PC-9 (cell line): ENCODE data around the gene NUP50. TPM values are rescaled to one million over a fixed set of nuclear protein-coding genes. Genes with fewer than 3 reads are reported as not detected.

Experiments used
- BruUV-seq: library from RNA; stranded (reverse); fragments of 400-500 nt; replicated peaks from 2 replicates; lab custom pipeline; 2021; lab: Mats Ljungman, UMichigan
- CTCF ChIA-PET: fragments of 300-600 bp; sonication (Branson Sonifier 250); formaldehyde crosslinking; loops from one replicate; lab custom pipeline; 2022; ENCODE audit warnings: antibody characterized with exemption; lab: Charles Lee
- POLR2A ChIA-PET: fragments of 300-600 bp; sonication (Branson Sonifier 250); formaldehyde crosslinking; loops from one replicate; lab custom pipeline; 2022; ENCODE audit warnings: antibody characterized with exemption; ENCODE audit not compliant: unreplicated experiment; lab: Charles Lee
- DNase-seq, 2 experiments: peaks; one replicate each; pipeline versions ENCODE4 v3.0.0 to v3.0.0-alpha.2; 2015 to 2022; ENCODE audit warnings: mixed read lengths in 1 of 2
- H2AFZ ChIP-seq: fragments of 200-600 bp; sonication (generic); 2 replicates; pipeline ENCODE4 v1.8.1; 2017; ENCODE audit warnings: antibody characterized with exemption
- H3F3A ChIP-seq: fragments of 200-600 bp; sonication (generic); 2 replicates; pipeline ENCODE4 v1.8.1; 2017; ENCODE audit warnings: antibody characterized with exemption, mild to moderate bottlenecking, low read depth; ENCODE audit not compliant: insufficient read depth
- H3K27ac ChIP-seq: fragments of 200-600 bp; sonication (generic); 2 replicates; pipeline ENCODE4 v1.6.1; 2016; ENCODE audit warnings: mixed run types
- H3K27me3 ChIP-seq: fragments of 200-600 bp; sonication (generic); 2 replicates; pipeline ENCODE4 v1.6.1; 2016; ENCODE audit warnings: low read depth, mixed run types; ENCODE audit not compliant: insufficient read depth
- H3K36me3 ChIP-seq: fragments of 200-600 bp; sonication (generic); 2 replicates; pipeline ENCODE4 v1.6.1; 2016; ENCODE audit warnings: low read depth, mixed run types
- H3K4me1 ChIP-seq: fragments of 200-600 bp; sonication (generic); replicated peaks from 2 replicates; pipeline ENCODE4 v1.6.1; 2016; ENCODE audit warnings: mixed run types; ENCODE audit not compliant: insufficient read depth
- H3K4me2 ChIP-seq: fragments of 200-600 bp; sonication (generic); 2 replicates; pipeline ENCODE4 v1.6.1; 2017; ENCODE audit warnings: mixed run types
- H3K4me3 ChIP-seq: fragments of 200-600 bp; sonication (generic); 2 replicates; pipeline ENCODE4 v1.6.1; 2016; ENCODE audit warnings: mixed run types
- H3K79me2 ChIP-seq: fragments of 200-600 bp; sonication (generic); 2 replicates; pipeline ENCODE4 v1.6.1; 2017; ENCODE audit warnings: low read depth, mixed run types
- H3K9me2 ChIP-seq: fragments of 200-600 bp; sonication (generic); 2 replicates; pipeline ENCODE4 v1.8.1; 2017; ENCODE audit warnings: mild to moderate bottlenecking; ENCODE audit not compliant: insufficient read depth
- H3K9me3 ChIP-seq: fragments of 200-600 bp; sonication (generic); 2 replicates; pipeline ENCODE4 v1.8.1; 2016; ENCODE audit warnings: low read depth; ENCODE audit not compliant: insufficient read depth
- H4K20me1 ChIP-seq: fragments of 200-600 bp; sonication (generic); 2 replicates; pipeline ENCODE4 v1.8.1; 2017; ENCODE audit not compliant: insufficient read depth
- EZH2 ChIP-seq: fragments of 200-600 bp; sonication (generic); IDR thresholded peaks from 2 replicates; pipeline ENCODE4 v1.8.0; 2017; ENCODE audit warnings: antibody characterized with exemption, low read depth
- intact Hi-C: fragments of 100-400 bp; cut with micrococcal nuclease; formaldehyde crosslinking; loops from one replicate; pipeline ENCODE4 v1.10.0; 2022; ENCODE audit not compliant: unreplicated experiment
- total RNA-seq: library from RNA; stranded (reverse); gene quantifications from 2 replicates; pipeline ENCODE4 v1.2.3, GENCODE V29; 2021
- TF ChIP-seq, protein P1 (sequence below): fragments of 200-600 bp; sonication (generic); conservative IDR thresholded peaks from 2 replicates; pipeline ENCODE4 v1.6.1; 2017; ENCODE audit warnings: mixed run types, antibody characterized with exemption, mild to moderate bottlenecking, moderate library complexity

Gene NUP50
- total RNA-seq, 1 experiment from 2014 or later: 84.0 TPM

DNA sequence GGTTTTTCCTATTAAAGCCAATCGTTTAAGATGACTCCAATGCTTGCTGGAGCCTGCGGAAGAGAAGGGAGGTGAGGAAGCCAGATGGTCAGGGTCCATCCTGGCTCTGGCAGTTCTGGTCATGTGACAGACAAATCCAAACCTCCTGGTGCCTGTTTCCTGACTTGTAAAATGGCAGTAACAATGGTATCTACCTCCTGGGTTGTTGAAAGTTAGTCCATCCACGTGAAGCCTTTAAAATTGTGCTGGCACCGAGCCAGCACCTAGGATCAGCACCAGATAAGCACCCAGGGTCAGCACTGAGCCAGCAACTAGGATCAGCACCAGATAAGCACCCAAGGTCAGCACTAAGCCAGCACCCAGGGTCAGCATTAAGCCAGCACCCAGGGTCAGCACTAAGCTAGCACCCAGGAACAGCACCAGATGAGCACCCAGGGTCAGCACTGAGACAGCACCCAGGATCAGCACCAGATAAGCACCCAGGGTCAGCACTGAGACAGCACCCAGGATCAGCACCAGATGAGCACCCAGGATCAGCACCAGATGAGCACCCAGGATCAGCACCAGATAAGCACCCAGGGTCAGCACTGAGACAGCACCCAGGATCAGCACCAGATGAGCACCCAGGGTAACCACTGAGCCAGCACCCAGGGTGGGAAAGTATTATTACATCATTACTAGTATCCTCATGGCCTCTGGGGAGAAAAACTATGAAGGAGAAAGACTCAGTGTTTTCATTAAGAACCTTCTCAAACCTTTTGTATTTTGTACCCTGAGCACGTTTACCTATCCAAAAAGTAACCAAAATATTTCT is 59.8 kb downstream of the NUP50 start:
- intact Hi-C loops: no loop called here
- H3K9me3 ChIP-seq: no peaks in the 10 kb centered on the region
- no peaks in the 10 kb centered on the region for H3K79me2 ChIP-seq
- no TSS peak for BruUV-seq
- no peak overlapping the region for H3K4me3 ChIP-seq
- H3K4me2 ChIP-seq: no peak overlapping the region
- no peaks in the 10 kb centered on the region for H3K36me3 ChIP-seq
- H3K4me1 ChIP-seq: no peaks in the 10 kb centered on the region
- no peaks in the 10 kb centered on the region for H3K9me2 ChIP-seq
- CTCF ChIA-PET: no interaction called here
- H3K27me3 ChIP-seq: no peaks in the 10 kb centered on the region
- no peak for DNase-seq
- POLR2A ChIA-PET: no interaction called here
- H4K20me1 ChIP-seq: no peaks in the 10 kb centered on the region; the same call in none of the 2 replicates
- H2AFZ ChIP-seq: no peak overlapping the region
- no peak for TF ChIP-seq EZH2
- TF ChIP-seq, protein P1, sequence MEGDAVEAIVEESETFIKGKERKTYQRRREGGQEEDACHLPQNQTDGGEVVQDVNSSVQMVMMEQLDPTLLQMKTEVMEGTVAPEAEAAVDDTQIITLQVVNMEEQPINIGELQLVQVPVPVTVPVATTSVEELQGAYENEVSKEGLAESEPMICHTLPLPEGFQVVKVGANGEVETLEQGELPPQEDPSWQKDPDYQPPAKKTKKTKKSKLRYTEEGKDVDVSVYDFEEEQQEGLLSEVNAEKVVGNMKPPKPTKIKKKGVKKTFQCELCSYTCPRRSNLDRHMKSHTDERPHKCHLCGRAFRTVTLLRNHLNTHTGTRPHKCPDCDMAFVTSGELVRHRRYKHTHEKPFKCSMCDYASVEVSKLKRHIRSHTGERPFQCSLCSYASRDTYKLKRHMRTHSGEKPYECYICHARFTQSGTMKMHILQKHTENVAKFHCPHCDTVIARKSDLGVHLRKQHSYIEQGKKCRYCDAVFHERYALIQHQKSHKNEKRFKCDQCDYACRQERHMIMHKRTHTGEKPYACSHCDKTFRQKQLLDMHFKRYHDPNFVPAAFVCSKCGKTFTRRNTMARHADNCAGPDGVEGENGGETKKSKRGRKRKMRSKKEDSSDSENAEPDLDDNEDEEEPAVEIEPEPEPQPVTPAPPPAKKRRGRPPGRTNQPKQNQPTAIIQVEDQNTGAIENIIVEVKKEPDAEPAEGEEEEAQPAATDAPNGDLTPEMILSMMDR: no peak
- no peaks in the 10 kb centered on the region for H3F3A ChIP-seq
- no peak overlapping the region for H3K27ac ChIP-seq

DNA sequence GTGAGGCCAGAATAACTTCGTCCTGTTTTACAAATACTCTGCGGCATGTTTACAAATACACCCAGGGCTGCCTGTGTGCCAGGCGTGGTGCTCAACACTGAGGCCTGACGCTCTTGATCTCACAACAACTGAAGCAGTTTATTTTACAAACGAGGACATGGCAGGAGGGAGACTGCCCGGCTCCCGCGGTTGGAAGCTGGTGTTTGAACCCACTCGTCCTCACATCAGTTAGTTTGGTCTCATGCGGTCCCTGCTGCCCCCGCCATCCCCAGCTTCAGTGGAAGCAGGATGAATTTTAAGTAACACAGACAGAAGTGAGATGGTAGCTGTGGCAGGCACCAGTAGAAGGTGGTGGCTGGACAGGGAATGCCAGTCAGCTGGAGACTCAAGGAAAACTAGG is 60.6 kb downstream of the NUP50 start:
- ChIA-PET CTCF (no interaction called here), POLR2A (no interaction called here)
- no peaks in the 10 kb centered on the region for H3K27me3 ChIP-seq
- H3K4me1 ChIP-seq: no peaks in the 10 kb centered on the region
- no peaks in the 10 kb centered on the region; the same call in 1 of the 2 replicates for H4K20me1 ChIP-seq
- DNase-seq: no peak
- no peaks in the 10 kb centered on the region for H3K9me2 ChIP-seq
- H3K4me3 ChIP-seq: no peak overlapping the region
- no peaks in the 10 kb centered on the region for H3K36me3 ChIP-seq
- H2AFZ ChIP-seq: no peak overlapping the region
- TF ChIP-seq, protein P1: no peak
- TF ChIP-seq EZH2: no peak
- no peaks in the 10 kb centered on the region for H3K79me2 ChIP-seq
- H3F3A ChIP-seq: no peaks in the 10 kb centered on the region
- no peak overlapping the region for H3K27ac ChIP-seq
- H3K4me2 ChIP-seq: no peak overlapping the region
- intact Hi-C loops: no loop called here
- BruUV-seq: no TSS peak
- H3K9me3 ChIP-seq: no peaks in the 10 kb centered on the region

DNA sequence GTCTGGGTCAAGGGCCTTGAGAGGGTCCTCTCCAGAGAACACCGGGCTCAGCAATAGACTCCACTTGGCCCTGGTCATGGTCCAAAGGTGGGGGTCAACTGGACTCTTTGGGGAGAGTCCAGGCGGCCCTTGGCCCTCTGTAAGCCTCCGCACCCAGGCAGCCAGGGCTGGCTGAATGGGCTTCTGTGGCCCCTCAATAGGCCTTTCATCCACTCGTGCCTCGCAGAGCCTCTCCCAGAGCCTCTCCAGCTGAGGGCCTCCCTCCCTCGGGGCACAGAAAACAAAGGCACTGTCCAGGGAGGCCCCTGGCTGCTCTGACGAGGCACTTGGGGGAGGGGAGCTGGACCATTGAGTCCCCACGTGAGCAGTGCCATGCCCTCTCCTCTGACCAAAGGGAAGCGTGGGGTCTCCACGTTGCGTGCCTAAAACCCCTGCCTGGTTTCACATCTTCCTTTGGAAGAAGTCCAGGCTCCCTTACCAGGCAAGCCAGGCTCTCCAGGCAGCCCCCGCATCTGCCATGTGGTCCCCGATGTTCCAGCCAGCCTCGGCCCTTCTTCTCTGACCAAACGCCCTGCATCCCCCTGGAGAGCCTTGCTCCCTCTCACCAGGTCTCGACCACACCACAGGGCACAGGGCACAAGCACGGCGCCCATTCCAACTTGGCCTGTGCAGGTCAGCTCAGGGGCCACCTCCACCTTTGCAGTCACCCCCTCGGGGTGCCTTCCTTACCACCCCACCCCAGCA is 61.4 kb downstream of the NUP50 start:
- H4K20me1 ChIP-seq: no peaks in the 10 kb centered on the region; the same call in 1 of the 2 replicates
- H3K4me2 ChIP-seq: no peak overlapping the region
- ChIA-PET POLR2A (no interaction called here), CTCF (interaction anchor here (0.6 kb wide), 1 partner anchor 152 kb away, joined by 8 read pairs; no protein-coding TSS in a partner anchor)
- no peak for TF ChIP-seq EZH2
- TF ChIP-seq, protein P1: no peak
- H3K79me2 ChIP-seq: no peaks in the 10 kb centered on the region
- no peak overlapping the region for H3K27ac ChIP-seq
- H3K4me1 ChIP-seq: no peaks in the 10 kb centered on the region
- H2AFZ ChIP-seq: no peak overlapping the region
- intact Hi-C loops: no loop called here
- H3K36me3 ChIP-seq: no peaks in the 10 kb centered on the region
- no peak for DNase-seq
- H3K9me3 ChIP-seq: no peaks in the 10 kb centered on the region
- BruUV-seq: no TSS peak
- no peaks in the 10 kb centered on the region for H3K27me3 ChIP-seq
- no peaks in the 10 kb centered on the region for H3K9me2 ChIP-seq
- H3F3A ChIP-seq: no peaks in the 10 kb centered on the region
- H3K4me3 ChIP-seq: no peak overlapping the region
